ENCODE measurements around the gene BMP2.

GRCh38 chr20:6750438-6750837 is 17.0 kb upstream of the BMP2 start:
- no peak for TF ChIP-seq POLR2A (IDR thresholded peaks at IDR 0.05)
- TF ChIP-seq, protein P1, sequence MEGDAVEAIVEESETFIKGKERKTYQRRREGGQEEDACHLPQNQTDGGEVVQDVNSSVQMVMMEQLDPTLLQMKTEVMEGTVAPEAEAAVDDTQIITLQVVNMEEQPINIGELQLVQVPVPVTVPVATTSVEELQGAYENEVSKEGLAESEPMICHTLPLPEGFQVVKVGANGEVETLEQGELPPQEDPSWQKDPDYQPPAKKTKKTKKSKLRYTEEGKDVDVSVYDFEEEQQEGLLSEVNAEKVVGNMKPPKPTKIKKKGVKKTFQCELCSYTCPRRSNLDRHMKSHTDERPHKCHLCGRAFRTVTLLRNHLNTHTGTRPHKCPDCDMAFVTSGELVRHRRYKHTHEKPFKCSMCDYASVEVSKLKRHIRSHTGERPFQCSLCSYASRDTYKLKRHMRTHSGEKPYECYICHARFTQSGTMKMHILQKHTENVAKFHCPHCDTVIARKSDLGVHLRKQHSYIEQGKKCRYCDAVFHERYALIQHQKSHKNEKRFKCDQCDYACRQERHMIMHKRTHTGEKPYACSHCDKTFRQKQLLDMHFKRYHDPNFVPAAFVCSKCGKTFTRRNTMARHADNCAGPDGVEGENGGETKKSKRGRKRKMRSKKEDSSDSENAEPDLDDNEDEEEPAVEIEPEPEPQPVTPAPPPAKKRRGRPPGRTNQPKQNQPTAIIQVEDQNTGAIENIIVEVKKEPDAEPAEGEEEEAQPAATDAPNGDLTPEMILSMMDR (IDR thresholded peaks at IDR 0.05): no peak

Data from body of pancreas (tissue), 4 donors.